Measurements from ENCODE around the gene RAB11FIP4.

The RAB11FIP4 gene

DNA sequence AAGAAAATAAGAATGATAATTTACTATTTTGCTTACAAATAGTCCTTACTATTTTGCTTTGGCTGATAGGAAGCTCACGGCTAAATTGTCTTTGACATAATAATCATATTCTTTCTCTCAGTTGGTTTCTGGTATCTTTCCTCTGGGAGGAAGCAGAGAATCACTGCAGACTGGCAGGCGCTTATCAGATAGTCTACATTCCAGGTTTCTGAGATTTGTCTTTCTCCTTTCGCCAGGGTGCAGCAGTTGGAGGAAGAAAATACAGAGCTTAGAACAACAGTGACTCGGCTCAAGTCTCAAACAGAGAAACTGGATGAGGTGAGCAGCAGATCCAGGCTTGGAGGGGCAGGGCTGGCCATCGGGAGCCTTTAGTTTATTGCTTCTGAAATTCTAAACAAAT lies 136.1 kb downstream of the RAB11FIP4 start:
- DNase-seq, result no peak

DNA sequence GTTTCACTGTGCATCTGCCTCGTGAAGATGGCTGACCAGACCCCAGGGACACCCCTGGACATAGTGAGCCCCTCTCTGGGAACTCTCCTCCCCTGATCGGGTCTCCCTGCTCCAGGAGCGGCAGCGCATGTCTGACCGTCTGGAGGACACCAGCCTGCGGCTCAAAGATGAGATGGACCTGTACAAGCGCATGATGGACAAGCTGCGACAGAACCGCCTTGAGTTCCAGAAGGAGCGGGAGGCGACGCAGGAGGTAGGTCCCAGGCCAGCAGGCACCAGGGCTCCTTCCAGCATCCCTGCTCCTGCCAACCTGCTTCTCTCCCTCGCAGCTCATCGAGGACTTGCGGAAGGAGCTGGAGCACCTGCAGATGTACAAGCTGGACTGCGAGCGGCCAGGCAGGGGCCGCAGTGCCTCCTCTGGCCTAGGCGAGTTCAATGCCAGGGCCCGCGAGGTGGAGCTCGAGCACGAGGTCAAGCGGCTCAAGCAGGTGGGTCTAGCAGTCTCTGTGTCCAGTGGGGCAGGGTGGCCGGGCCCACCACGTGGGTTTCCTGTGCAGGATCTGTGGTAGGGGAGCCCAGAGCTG lies 136.9 kb downstream of the RAB11FIP4 start:
- no peak for DNase-seq

DNA sequence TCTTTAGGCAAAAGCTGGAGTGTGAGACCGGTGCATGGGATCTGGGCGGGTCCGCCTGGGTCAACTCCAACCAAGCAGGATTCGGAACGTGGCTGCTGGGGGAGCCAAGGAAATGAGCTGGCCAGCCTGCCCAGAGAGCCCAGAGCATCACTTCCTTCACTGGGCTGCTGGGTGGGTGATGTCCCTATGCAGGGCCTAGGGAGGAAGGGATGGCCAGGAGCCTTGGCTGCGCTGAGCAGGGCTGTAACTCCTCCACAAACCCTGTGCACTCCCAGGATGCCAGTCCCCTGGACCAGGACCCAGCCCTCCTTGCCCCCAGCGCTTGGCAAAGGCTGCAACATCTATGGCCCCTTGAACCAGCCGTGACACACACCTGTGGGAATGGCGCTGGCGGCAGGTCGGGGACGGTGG lies 138.4 kb downstream of the RAB11FIP4 start:
- no peak for DNase-seq

- no peak for DNase-seq
Observed at GRCh38 chr17:31530391-31530985, 139.0 kb downstream of the RAB11FIP4 start.

DNA sequence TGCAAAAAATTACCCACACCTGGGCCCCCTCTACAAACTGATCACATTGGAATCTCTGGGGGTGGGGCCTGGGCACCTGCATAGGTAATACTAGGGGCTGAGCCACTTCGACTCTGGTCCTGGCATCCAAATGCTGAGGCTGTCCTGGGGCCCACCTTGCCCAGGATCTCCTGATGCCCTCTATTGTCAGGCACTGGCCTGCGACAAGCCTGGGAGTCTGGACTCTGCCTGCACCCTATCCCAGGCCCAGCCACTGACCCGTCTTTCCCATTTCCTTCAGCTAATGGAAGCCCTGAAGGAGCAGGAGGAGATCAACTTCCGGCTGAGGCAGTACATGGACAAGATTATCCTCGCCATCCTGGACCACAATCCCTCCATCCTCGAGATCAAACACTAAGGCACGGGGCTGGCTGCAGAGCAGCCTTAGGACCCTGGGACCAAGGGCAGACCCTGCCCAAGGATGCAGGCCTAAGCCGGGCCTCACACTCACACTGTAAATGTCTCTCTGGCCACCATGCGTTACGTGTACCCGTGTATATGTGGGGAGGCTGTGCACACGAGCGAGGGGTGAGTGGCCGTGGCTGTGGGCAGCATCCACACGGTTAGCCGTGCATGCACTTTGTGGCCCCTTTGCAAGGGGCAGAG lies 140.0 kb downstream of the RAB11FIP4 start:
- no peak for DNase-seq

DNA sequence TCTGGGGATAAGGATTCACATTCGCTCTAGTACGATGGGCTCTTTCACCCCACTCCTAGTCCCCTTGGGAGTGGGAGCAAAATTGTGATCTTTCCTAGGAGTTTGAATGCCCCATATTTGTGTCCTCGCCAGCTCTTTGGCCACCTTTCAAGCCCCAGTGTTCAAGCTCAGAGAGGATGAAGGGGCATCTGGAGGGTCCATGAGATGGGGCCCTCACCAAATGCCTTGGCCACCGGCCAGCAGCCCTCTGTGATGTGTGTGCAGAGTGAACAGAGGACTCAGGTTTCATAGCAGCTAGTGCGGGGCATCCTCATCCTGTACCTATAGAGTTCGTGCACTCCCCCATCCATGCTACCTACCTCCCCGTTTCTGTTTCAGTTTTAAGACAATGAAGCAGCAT lies 140.6 kb downstream of the RAB11FIP4 start:
- no peak for DNase-seq

- no peak for DNase-seq
Observed at GRCh38 chr17:31532526-31532925, 141.1 kb downstream of the RAB11FIP4 start.

- peak; percentile 56 for DNase-seq
Observed at GRCh38 chr17:31533546-31534155, 142.2 kb downstream of the RAB11FIP4 start.

DNA sequence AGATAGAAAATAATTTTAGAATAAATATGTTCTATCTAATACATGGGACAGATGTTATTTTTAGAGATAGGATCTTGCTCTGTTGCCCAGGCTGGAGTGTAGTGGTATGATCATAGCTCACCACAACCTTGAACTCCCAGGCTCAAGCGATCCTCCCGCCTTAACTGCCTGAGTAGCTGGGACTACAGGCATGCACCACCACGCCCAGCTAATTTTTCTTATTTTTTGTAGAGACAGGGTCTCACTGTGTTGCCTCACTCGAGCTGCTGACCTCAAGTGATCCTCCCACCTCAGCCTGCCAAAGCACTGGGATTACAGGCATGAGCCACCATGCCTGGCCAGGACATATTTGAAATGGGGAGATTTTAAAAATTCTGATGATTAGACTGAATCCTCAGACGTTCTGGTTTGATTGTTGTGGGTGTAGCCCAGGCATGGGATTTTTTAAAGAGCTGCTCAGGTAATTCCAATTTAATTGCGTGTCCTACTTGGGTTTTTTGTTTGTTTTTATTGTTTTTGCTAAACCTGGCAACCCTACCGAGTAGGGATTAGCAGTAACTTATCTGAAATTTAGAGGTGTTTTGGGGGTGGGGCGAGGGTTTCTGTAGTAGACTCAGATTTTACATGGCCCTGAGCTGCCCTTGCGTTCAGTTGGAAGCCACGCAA lies 142.9 kb downstream of the RAB11FIP4 start:
- DNase-seq, result no peak

DNA sequence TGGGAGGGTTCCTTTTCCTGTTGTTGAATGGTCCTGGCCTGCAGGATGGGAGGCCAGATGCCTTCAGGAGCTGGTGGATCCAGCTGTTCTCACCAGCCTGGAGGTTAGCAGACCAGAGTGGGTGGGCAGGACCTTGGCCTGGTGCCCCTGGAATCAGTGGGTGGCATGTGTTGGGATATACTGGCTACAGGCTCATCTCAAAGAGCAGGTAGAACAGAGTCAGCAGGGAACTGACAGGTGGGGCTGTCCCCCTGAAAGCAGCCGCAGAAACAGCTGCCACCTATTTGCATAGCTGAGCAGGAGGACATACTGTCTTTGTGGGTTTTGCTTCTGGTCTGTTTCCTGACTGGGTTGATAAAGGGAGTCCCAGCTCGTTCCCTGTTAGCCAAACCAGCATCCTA lies 144.1 kb downstream of the RAB11FIP4 start:
- peak; percentile 52 for DNase-seq

DNA sequence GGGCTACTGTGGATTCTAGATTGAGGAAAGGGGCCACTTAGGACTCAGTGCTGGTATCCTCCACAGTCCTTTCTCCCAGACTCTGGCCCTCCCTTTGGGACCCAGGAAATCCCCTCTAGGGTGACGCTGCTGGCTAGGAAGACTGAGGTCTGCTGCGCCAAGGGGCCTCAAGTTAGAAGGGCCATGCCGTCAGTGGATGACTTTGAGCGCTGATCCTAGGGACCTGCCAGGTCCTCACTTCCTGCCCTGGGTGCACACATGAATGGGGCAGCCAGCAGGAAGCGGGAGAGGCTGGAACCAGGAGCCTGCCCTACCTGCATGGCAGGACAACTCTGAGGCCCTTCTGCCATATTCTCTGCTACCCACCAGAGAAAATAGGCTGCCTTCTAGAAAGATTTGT lies 145.0 kb downstream of the RAB11FIP4 start:
- no peak for DNase-seq

- DNase-seq, result no peak
Observed at GRCh38 chr17:31537565-31538011, 146.1 kb downstream of the RAB11FIP4 start.

DNA sequence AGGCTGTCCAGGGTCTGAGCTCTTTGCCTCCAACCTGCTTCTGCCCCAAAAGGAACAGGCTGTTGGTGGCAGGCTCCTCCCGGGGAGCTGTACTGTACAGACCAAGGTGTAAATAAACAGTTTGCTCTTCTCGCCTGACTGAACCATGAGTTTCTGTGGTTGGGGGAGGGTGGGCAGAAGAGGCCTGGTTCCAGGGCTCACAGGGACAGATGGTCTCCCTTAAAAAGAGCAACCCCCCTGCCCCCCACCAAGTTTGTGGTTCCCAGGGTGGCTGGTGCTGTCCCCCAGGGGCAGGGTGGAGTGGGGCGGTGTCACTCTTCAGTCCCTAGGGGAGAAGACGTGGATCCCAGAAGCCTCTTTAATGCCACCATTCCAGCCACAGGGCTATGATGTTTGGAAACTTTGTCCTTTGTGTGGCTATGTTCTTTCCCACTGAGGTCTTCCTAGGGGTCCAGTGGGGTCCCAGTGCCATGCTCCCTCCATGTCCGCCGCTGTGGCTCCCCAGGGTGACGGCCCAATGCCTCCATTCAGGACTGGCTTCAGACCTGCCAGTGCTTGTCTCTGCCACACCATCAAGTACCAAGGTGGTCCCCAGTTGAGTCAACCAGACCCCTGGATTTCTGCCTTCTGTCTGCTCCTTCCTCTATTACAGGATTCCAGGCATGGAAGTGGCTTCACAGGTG lies 146.7 kb downstream of the RAB11FIP4 start:
- no peak for DNase-seq

GRCh38 chr17:31540602-31541307 lies 149.3 kb downstream of the RAB11FIP4 start:
- no peak for DNase-seq

- no peak for DNase-seq
Observed at GRCh38 chr17:31541559-31541958, 150.1 kb downstream of the RAB11FIP4 start.

- DNase-seq, result no peak
Observed at GRCh38 chr17:31544186-31544585, 152.7 kb downstream of the RAB11FIP4 start.

- DNase-seq, result no peak
Observed at GRCh38 chr17:31546650-31547049, 155.2 kb downstream of the RAB11FIP4 start.

DNA sequence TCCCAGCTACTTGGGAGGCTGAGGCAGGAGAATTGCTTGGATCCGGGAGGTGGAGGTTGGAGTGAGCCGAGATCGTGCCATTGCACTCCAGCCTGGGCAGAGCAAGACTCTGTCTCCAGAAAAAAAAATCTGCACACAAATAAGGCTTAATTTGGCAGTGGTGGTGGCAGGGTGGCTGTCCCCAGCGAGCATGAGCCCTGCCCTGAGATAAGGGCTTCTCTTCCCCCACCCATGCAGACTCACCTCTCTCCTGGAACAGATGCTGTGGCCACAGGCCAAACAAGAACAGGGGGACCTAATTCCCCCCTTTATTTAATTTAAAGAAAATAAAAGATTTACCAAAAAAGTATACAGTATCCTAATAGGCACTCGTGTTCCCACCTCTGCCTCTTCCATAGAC lies 157.2 kb downstream of the RAB11FIP4 start:
- no peak for DNase-seq

DNA sequence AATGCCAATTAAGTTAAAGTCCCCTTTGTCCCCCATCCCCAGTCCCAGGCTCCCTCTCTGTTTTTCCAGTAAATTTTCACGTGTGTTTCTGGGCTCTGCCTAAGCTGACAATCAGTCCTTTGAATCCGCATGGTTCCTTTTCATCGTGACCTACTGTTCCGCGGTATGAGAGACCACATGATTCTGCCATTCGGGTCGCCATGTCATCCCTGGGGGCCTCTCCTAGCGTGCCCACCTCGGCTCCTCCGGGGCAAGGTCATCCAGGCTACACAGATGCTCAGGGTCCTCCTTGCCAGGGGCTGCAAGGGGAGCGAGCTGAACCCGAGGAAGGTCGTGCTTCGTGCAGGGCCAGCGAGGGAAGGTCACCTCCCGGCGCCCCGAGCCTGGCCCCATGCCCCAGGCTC lies 157.6 kb downstream of the RAB11FIP4 start:
- DNase-seq, result no peak

GRCh38 chr17:31549525-31550388 lies 158.3 kb downstream of the RAB11FIP4 start:
- peak; percentile 96 for DNase-seq

DNA sequence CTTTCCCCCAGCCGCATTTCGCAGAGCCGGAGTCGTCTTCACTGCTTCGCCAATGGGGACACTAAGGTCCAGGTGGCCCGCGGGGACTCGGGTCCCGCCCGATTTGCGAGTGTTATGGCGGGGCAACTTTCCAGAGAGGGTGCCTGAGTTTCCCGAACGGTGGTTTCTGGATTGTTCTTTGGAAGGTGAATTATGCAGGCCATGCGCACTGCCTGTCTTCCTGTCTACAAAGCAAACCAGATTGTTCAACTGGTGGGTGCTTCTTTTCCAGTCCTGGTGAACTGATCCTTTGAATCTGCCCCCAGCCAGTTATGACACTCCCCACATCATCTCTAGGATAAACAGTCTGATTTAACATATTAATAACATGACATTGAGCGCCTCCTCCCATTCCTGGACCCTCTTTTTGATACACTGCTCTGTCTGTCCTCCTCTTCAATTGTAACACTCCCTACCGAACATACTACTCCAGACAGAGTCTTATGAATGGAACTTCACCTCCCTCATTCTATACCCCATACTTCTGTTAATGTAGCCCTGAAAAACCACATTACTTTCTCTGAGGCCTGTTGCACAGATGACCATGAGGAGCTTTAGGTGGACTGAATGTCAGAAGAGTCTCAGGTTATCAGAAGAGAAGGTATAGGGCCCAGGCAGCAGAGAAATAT lies 159.0 kb downstream of the RAB11FIP4 start:
- no peak for DNase-seq

Data from stimulated activated CD4-positive, alpha-beta T cell treated with anti-CD3 and anti-CD28 coated beads, Interleukin-15, amount 100 ng/mL, for 24 hours (primary cell).